ENCODE data around the gene OR14A2.
"Not testable (repeated sequence)": the region's sequence is repeated elsewhere in the genome, so short reads cannot be mapped to it uniquely, and the experiment has no call there.

Gene OR14A2

GRCh38 chr1:247748041-247748440, at the start of gene OR14A2:
Gene OR14A2 (minus strand): TSS chr1:247748141.
- DNase-seq (ENCODE audit: low read depth in 2 of 2, low spot score in 1 of 2) = no peak

GRCh38 chr1:247797518-247797917, 49.6 kb upstream of the OR14A2 start:
- DNase-seq (ENCODE audit: low read depth in 2 of 2, low spot score in 1 of 2) = no peak

GRCh38 chr1:247769603-247770002, 21.7 kb upstream of the OR14A2 start:
- no peak for DNase-seq (ENCODE audit: low read depth in 2 of 2, low spot score in 1 of 2)

- DNase-seq (ENCODE audit: low read depth in 2 of 2, low spot score in 1 of 2) = no peak
These were observed 12.5 kb upstream of the OR14A2 start, which contains the start of gene OR1C1 for GRCh38 chr1:247760456-247760855. Gene OR1C1 (minus strand): TSS chr1:247760556. CDS start chr1:247758406, 2,150 bp downstream.

- not testable (repeated sequence) for DNase-seq (ENCODE audit: low read depth in 2 of 2, low spot score in 1 of 2)
These were observed 6.4 kb upstream of the OR14A2 start for GRCh38 chr1:247754311-247754710.

GRCh38 chr1:247749870-247750269, 1.9 kb upstream of the OR14A2 start:
- DNase-seq (ENCODE audit: low read depth in 2 of 2, low spot score in 1 of 2) = no peak

GRCh38 chr1:247747616-247748015, 325 bp downstream of the OR14A2 start:
- no peak for DNase-seq (ENCODE audit: low read depth in 2 of 2, low spot score in 1 of 2)

GRCh38 chr1:247746391-247746935, 1.5 kb downstream of the OR14A2 start:
- DNase-seq (ENCODE audit: low read depth in 2 of 2, low spot score in 1 of 2) = no peak

GRCh38 chr1:247742215-247742760, 5.7 kb downstream of the OR14A2 start:
- DNase-seq (ENCODE audit: low read depth in 2 of 2, low spot score in 1 of 2) = not testable (repeated sequence)

GRCh38 chr1:247741756-247742155, 6.2 kb downstream of the OR14A2 start:
- no peak for DNase-seq (ENCODE audit: low read depth in 2 of 2, low spot score in 1 of 2)

- DNase-seq (ENCODE audit: low read depth in 2 of 2, low spot score in 1 of 2) = no peak
These were observed 7.2 kb downstream of the OR14A2 start for GRCh38 chr1:247740721-247741120.

- DNase-seq (ENCODE audit: low read depth in 2 of 2, low spot score in 1 of 2) = no peak
These were observed 9.6 kb downstream of the OR14A2 start, which contains the start of gene OR14K1 for GRCh38 chr1:247738315-247738714. Gene OR14K1 (plus strand): TSS chr1:247738615. CDS start chr1:247738615, 0 bp downstream.

- no peak for DNase-seq (ENCODE audit: low read depth in 2 of 2, low spot score in 1 of 2)
These were observed 26.7 kb downstream of the OR14A2 start for GRCh38 chr1:247721222-247721621.

GRCh38 chr1:247716546-247716945, 31.4 kb downstream of the OR14A2 start, which contains the start of gene OR6F1:
Gene OR6F1 (minus strand): TSS chr1:247716646. CDS start chr1:247712755, 3,891 bp downstream.
- no peak for DNase-seq (ENCODE audit: low read depth in 2 of 2, low spot score in 1 of 2)

GRCh38 chr1:247713753-247714152, 34.2 kb downstream of the OR14A2 start:
- no peak for DNase-seq (ENCODE audit: low read depth in 2 of 2, low spot score in 1 of 2)

GRCh38 chr1:247710681-247711080, 37.3 kb downstream of the OR14A2 start:
- DNase-seq (ENCODE audit: low read depth in 2 of 2, low spot score in 1 of 2) = not testable (repeated sequence)

- no peak for DNase-seq (ENCODE audit: low read depth in 2 of 2, low spot score in 1 of 2)
These were observed 46.6 kb downstream of the OR14A2 start for GRCh38 chr1:247701338-247701737.

- DNase-seq (ENCODE audit: low read depth in 2 of 2, low spot score in 1 of 2) = no peak
These were observed 66.5 kb downstream of the OR14A2 start for GRCh38 chr1:247681288-247681897.

- DNase-seq (ENCODE audit: low read depth in 2 of 2, low spot score in 1 of 2) = no peak
These were observed 67.8 kb downstream of the OR14A2 start for GRCh38 chr1:247680171-247680570.

- DNase-seq (ENCODE audit: low read depth in 2 of 2, low spot score in 1 of 2) = no peak
These were observed 68.3 kb downstream of the OR14A2 start, which contains the start of gene OR13G1 for GRCh38 chr1:247679639-247680038. Gene OR13G1 (minus strand): TSS chr1:247679739. CDS start chr1:247673041, 6,698 bp downstream.

All from stimulated activated CD8-positive, alpha-beta memory T cell treated with anti-CD3 and anti-CD28 coated beads, Interleukin-4, amount 100 ng/mL, for 4 hours (primary cell).